C4-2B (cell line): ENCODE measurements around the gene HAGH.

Source experiments
- ZFX ChIP-seq: fragments of 450-650 bp; IDR thresholded peaks from 2 replicates; pipeline ENCODE4 v1.6.1; 2017
- TF ChIP-seq, protein P1 (sequence below): fragments of 450-650 bp; conservative IDR thresholded peaks from 2 replicates; pipeline ENCODE4 v1.5.1; 2017; ENCODE audit warnings: mild to moderate bottlenecking

DNA sequence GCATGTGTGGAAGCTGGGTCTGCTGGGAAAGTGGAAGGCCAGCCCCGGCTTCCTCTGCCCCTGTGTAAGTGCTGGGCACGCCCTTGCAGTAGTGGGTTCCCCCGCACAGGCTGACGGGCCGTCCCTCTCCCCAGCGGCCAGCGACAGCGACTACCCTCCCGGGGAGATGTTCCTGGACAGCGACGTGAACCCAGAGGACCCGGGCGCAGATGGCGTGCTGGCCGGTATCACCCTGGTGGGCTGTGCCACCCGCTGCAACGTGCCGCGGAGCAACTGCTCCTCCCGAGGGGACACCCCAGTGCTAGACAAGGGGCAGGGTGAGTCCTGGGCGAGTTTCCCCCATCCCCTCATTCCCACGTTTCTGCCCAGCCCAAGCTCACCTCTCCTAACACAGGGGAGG is 60.8 kb downstream of the HAGH start:
- TF ChIP-seq, protein P1, sequence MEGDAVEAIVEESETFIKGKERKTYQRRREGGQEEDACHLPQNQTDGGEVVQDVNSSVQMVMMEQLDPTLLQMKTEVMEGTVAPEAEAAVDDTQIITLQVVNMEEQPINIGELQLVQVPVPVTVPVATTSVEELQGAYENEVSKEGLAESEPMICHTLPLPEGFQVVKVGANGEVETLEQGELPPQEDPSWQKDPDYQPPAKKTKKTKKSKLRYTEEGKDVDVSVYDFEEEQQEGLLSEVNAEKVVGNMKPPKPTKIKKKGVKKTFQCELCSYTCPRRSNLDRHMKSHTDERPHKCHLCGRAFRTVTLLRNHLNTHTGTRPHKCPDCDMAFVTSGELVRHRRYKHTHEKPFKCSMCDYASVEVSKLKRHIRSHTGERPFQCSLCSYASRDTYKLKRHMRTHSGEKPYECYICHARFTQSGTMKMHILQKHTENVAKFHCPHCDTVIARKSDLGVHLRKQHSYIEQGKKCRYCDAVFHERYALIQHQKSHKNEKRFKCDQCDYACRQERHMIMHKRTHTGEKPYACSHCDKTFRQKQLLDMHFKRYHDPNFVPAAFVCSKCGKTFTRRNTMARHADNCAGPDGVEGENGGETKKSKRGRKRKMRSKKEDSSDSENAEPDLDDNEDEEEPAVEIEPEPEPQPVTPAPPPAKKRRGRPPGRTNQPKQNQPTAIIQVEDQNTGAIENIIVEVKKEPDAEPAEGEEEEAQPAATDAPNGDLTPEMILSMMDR, result no peak
- TF ChIP-seq ZFX, result no peak
